HUES6 (cell line): Measurements from ENCODE around the gene LSR.
A peak's percentile ranks its signal among the peaks of the same experiment; 100 is the strongest.

Experiments
- H3K27ac ChIP-seq: 2 replicates; pipeline ENCODE4 v1.7.0; 2013; ENCODE audit warnings: low read depth, mild to moderate bottlenecking, low read length, inconsistent platforms
- H3K27me3 ChIP-seq: 2 replicates; pipeline ENCODE4 v1.6.1; 2013; ENCODE audit warnings: low read length; ENCODE audit not compliant: control insufficient read depth, insufficient read depth
- H3K36me3 ChIP-seq: 2 replicates; pipeline ENCODE4 v1.6.1; 2013; ENCODE audit warnings: low read length; ENCODE audit not compliant: control insufficient read depth, insufficient read depth
- H3K4me1 ChIP-seq: 2 replicates; pipeline ENCODE4 v1.6.1; 2013; ENCODE audit warnings: low read length; ENCODE audit not compliant: control insufficient read depth, insufficient read depth
- H3K4me3 ChIP-seq: 2 replicates; pipeline ENCODE4 v1.5.1; 2013; ENCODE audit warnings: low read depth, low read length
- H3K9ac ChIP-seq: one replicate; pipeline ENCODE4 v1.6.1; 2013; ENCODE audit warnings: mild to moderate bottlenecking, low read length
- H3K9me3 ChIP-seq: 2 replicates; pipeline ENCODE4 v1.6.1; 2013; ENCODE audit warnings: low read depth, low read length; ENCODE audit not compliant: control insufficient read depth, insufficient read depth

Gene LSR

DNA sequence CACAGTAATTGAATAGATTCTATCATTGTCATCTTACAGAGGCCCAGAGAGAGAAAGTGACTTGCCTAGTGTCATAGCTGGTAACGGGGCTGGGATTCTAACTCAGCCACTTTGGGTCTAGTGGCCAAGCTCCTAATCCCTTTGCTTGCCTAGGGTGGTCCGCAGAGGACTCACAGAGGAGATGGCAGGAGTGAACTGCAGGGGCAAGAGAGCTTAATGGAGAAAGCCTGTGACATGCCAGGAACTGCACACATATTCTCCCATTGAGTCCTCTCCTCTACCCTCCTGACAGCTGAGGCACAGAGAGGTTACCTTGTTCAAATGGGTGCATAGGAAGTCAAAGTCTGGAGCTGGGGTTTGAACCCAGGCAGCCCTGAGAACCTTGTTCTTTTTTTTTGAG, 2.7 kb downstream of the LSR start:
- Histone ChIP-seq H3K36me3 (peaks cover 50% of the 10 kb centered on the region), H3K27ac (no peak overlapping the region), H3K4me1 (peaks cover 19% of the 10 kb centered on the region), H3K27me3 (no peaks in the 10 kb centered on the region), H3K9ac (no peak overlapping the region), H3K9me3 (no peaks in the 10 kb centered on the region), H3K4me3 (no peak overlapping the region)

DNA sequence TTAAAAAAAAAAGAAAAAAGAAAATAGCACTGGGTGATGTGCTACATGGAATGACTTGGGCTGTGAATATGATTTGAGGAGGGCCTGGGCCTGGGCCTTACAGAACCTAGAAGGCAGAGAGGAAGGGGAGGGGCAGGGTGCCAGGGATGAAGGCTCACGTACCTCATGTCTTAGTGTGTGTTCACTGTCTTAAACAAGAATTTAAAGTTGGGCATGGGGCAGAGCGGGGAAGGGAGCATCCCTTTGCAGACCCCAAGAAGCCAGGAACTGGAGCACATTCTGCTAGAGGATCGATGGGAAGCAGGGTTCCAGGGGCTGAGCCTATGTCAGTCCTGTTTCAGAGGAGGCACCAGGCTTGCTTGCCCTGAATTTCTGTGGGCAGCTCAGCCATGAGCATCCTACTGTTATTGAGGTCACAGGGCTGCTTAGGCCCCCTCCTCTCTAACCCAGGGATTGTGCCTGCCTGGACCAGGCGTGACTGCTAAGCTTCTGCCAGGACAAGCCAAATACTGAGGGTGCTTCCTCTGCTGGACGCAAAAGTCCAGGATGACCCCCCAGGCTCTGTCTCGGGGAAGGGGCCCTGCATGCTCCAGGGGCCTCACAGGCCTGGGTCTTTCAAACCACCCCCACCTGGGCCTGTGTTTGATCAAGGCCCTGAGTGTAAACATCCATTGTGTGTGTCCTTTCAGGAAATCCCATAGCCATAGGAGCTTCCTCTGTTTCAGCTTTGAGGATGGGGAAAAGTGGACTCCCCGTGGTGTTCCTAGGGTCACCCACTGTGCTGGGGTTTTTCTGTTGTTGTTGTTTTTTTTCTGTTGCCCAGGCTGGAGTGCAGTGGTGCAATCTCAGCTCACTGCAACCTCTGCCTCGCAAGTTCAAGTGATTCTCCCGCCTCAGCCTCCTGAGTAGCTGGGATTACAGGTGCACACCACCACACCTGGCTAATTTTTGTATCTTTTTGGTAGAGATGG, 4.8 kb downstream of the LSR start:
- H3K9ac ChIP-seq: peak overlapping the region; percentile 14
- peaks cover 16% of the 10 kb centered on the region for H3K4me1 ChIP-seq
- H3K9me3 ChIP-seq: no peaks in the 10 kb centered on the region
- H3K27me3 ChIP-seq: no peaks in the 10 kb centered on the region
- peaks cover 65% of the 10 kb centered on the region for H3K36me3 ChIP-seq
- H3K27ac ChIP-seq: no peak overlapping the region
- no peak overlapping the region for H3K4me3 ChIP-seq

DNA sequence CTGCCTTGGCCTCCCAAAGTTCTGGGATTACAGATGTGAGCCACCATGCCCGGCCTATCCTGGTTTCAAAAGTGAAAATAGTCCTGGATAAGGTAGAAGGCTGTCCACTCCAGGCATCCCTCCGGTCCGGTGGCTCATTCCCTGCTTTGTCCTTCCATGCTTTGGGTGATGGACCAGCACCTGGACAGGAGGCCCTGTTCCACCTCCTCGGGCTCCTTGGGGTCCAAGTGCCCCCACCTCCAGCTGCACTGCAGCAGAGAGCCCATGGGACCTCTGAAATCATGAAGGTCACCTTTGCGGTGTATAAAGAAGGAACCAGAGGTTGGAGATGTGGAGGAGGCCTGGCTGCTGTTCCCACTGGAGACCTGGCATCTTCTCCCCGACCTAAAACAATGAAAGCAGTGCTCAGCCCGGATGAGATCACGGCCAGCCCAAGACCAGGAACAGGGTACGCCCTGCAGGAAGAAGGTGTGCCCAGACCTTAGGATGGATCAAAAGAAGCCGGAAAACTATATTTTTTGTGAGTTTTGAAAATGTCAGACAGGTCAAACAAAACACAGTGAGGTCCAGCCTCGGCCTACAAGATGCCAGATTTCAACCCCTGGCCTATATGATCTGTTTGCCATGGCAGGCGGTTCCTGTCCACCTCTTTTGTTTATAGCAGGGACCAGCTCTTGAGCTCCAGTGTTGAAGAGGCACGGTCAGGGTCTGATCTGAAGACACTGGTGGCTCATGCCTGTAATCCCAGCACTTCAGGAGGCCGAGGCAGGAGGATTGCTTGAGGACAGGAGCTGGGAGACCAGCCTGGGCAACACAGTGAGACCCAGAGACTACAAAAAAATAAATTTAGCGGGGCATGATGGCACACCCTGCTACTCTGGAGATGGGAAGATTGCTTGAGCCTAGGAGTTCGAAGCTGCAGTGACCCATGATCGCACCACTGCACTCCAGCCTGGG, 5.8 kb downstream of the LSR start:
- peaks cover 74% of the 10 kb centered on the region for H3K36me3 ChIP-seq
- no peak overlapping the region for H3K27ac ChIP-seq
- H3K9ac ChIP-seq: no peak overlapping the region
- H3K27me3 ChIP-seq: no peaks in the 10 kb centered on the region
- no peaks in the 10 kb centered on the region for H3K9me3 ChIP-seq
- H3K4me3 ChIP-seq: no peak overlapping the region
- peaks cover 16% of the 10 kb centered on the region for H3K4me1 ChIP-seq

DNA sequence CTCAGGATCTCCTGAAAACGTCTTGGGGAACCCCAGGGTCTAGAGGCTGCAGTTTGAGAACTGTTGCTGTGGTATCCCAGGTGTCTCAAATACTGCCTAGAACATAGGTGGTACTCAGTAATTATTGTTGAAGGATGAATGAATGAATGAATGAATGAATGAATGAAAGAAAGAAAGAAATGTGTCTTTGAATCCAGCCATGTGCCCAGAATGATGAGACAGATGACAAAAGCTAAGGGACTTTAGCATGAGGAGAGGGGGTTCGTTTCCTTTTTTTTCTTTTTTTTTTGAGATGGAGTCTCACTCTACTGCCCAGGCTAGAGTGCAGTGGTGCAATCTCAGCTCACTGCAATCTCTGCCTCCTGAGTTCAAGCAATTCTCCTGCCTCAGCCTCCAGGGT, 7.8 kb downstream of the LSR start:
- H3K36me3 ChIP-seq: peaks cover 75% of the 10 kb centered on the region

GRCh38 chr19:35257113-35257461, 8.3 kb downstream of the LSR start:
- H3K36me3 ChIP-seq: peaks cover 77% of the 10 kb centered on the region
- H3K4me3 ChIP-seq: no peak overlapping the region
- H3K27ac ChIP-seq: no peak overlapping the region
- H3K9ac ChIP-seq: no peak overlapping the region
- H3K27me3 ChIP-seq: no peaks in the 10 kb centered on the region
- peaks cover 11% of the 10 kb centered on the region; the same call in 1 of the 2 replicates for H3K4me1 ChIP-seq
- H3K9me3 ChIP-seq: no peaks in the 10 kb centered on the region

More for the DNA sequence above, 7.8 kb downstream of the LSR start:
- H3K9ac ChIP-seq: no peak overlapping the region
- no peak overlapping the region for H3K27ac ChIP-seq
- no peaks in the 10 kb centered on the region for H3K27me3 ChIP-seq
- H3K4me3 ChIP-seq: no peak overlapping the region
- H3K9me3 ChIP-seq: no peaks in the 10 kb centered on the region
- peaks cover 11% of the 10 kb centered on the region; the same call in 1 of the 2 replicates for H3K4me1 ChIP-seq

- Histone ChIP-seq H3K27ac (no peak overlapping the region), H3K4me3 (no peak overlapping the region), H3K27me3 (no peaks in the 10 kb centered on the region), H3K36me3 (peaks cover 82% of the 10 kb centered on the region), H3K4me1 (no peaks in the 10 kb centered on the region; the same call in 1 of the 2 replicates), H3K9ac (no peak overlapping the region), H3K9me3 (no peaks in the 10 kb centered on the region)
Observed at GRCh38 chr19:35260694-35261304, 12.0 kb downstream of the LSR start.

- peaks cover 2% of the 10 kb centered on the region for H3K4me1 ChIP-seq
- H3K27me3 ChIP-seq: no peaks in the 10 kb centered on the region
- no peak overlapping the region for H3K9ac ChIP-seq
- peaks cover 86% of the 10 kb centered on the region for H3K36me3 ChIP-seq
- H3K27ac ChIP-seq: no peak overlapping the region
- no peaks in the 10 kb centered on the region for H3K9me3 ChIP-seq
- no peak overlapping the region for H3K4me3 ChIP-seq
Observed at GRCh38 chr19:35261356-35262100, 12.7 kb downstream of the LSR start.

- Histone ChIP-seq H3K9me3 (no peaks in the 10 kb centered on the region), H3K27me3 (no peaks in the 10 kb centered on the region), H3K4me3 (no peak overlapping the region), H3K9ac (no peak overlapping the region), H3K36me3 (peaks cover 83% of the 10 kb centered on the region), H3K4me1 (peaks cover 7% of the 10 kb centered on the region), H3K27ac (no peak overlapping the region)
Observed at GRCh38 chr19:35262101-35262761, 13.4 kb downstream of the LSR start.

- H3K27ac ChIP-seq: no peak overlapping the region
- H3K9ac ChIP-seq: no peak overlapping the region
- H3K36me3 ChIP-seq: peaks cover 66% of the 10 kb centered on the region
- H3K27me3 ChIP-seq: no peaks in the 10 kb centered on the region
- H3K4me1 ChIP-seq: peaks cover 8% of the 10 kb centered on the region
- H3K4me3 ChIP-seq: no peak overlapping the region
- H3K9me3 ChIP-seq: no peaks in the 10 kb centered on the region
Observed at GRCh38 chr19:35264268-35265125, 15.7 kb downstream of the LSR start.
